ENCODE results near the gene KCNJ15.

The KCNJ15 gene

DNA sequence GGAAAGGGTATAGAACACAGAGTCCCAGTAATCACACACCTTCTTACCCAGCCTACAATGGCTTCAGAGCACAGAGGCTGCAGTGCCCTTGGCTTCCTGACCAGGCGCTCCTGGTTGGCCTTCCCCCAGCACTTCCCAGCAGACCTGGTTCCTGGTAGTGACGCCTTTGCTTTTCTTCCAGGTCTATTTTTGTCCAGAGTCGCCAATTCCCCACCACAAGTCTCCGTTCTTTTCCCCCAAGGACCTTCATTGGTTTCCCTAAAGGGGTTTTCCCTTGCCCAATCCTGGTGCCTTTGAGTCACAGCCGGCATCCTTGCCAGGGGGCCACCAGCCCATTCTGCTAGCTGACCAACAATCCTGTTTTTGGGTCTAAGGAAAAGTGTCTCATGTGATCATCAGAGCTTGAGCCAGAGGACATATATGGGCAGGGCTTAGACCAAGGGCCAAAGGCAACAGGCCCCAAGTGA is 84.8 kb downstream of the KCNJ15 start:
- Mint-ChIP-seq H3K27me3 (no peaks in the 10 kb centered on the region), H3K27ac (no peak overlapping the region), H3K36me3 (no peaks in the 10 kb centered on the region), H3K4me1 (no peaks in the 10 kb centered on the region), H3K4me3 (no peak overlapping the region), H3K9me3 (no peaks in the 10 kb centered on the region)

GRCh38 chr21:38342739-38343138 is 85.9 kb downstream of the KCNJ15 start:
- Mint-ChIP-seq H3K4me1 (no peaks in the 10 kb centered on the region), H3K4me3 (no peak overlapping the region), H3K27ac (no peak overlapping the region), H3K36me3 (no peaks in the 10 kb centered on the region), H3K27me3 (no peaks in the 10 kb centered on the region), H3K9me3 (no peaks in the 10 kb centered on the region)

- Mint-ChIP-seq H3K36me3 (no peaks in the 10 kb centered on the region), H3K4me1 (peaks cover 2% of the 10 kb centered on the region), H3K27ac (no peak overlapping the region), H3K4me3 (no peak overlapping the region), H3K27me3 (no peaks in the 10 kb centered on the region), H3K9me3 (no peaks in the 10 kb centered on the region)
Observed at GRCh38 chr21:38343691-38344090, 86.9 kb downstream of the KCNJ15 start.

GRCh38 chr21:38346286-38346685 is 89.5 kb downstream of the KCNJ15 start:
- Mint-ChIP-seq H3K4me3 (no peak overlapping the region), H3K27me3 (no peaks in the 10 kb centered on the region), H3K4me1 (peaks cover 22% of the 10 kb centered on the region), H3K36me3 (no peaks in the 10 kb centered on the region), H3K9me3 (no peaks in the 10 kb centered on the region), H3K27ac (no peak overlapping the region)

- Mint-ChIP-seq H3K4me1 (peaks cover 38% of the 10 kb centered on the region), H3K4me3 (peak overlapping the region; percentile 23), H3K27me3 (no peaks in the 10 kb centered on the region), H3K9me3 (no peaks in the 10 kb centered on the region), H3K27ac (peak overlapping the region; percentile 82), H3K36me3 (no peaks in the 10 kb centered on the region)
Observed at GRCh38 chr21:38349111-38349746, 92.4 kb downstream of the KCNJ15 start.

DNA sequence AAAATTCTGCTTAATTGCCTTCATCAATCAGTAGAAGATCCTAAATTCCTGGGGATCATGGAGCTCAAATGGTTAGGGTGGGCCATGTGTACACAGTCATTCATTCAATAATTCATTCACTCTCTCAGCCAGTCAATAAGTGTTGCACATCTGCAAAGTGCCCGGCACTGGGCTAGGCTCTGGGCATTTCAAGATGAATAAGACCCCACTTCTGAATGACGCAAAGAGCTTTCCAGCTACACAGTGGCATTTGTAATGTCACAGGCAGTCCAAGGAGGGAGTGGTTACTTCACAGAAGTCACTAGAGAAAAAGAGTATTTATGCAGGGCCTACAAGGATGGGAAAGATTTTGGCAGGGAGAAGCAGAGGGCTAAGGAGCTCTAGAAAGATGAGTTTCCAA is 93.2 kb downstream of the KCNJ15 start:
- Mint-ChIP-seq H3K36me3 (no peaks in the 10 kb centered on the region), H3K27me3 (no peaks in the 10 kb centered on the region), H3K4me1 (peaks cover 38% of the 10 kb centered on the region), H3K4me3 (no peak overlapping the region), H3K9me3 (no peaks in the 10 kb centered on the region), H3K27ac (no peak overlapping the region)

DNA sequence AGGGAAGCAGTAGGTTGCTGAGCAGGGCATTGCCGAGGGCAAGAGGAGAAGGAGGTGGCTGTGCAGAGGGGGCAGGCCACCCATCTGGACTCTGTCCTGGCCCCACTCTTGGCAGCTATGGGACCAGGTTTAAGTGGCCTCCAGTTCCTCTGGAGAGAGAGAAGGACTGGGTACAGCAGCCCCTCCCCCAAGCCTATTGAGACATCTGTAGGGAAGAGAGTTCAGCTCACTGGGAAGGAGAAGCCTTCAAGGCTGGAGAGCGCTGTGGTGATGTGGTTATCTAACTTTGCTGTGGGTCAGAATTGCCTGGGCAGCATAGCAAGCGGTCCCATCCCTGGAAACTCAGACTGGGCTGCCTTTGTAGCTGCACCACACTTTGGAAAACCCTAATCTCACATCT is 93.9 kb downstream of the KCNJ15 start:
- H3K9me3 Mint-ChIP-seq = no peaks in the 10 kb centered on the region
- no peaks in the 10 kb centered on the region for H3K27me3 Mint-ChIP-seq
- H3K4me1 Mint-ChIP-seq = peaks cover 38% of the 10 kb centered on the region
- peak overlapping the region; percentile 47 for H3K27ac Mint-ChIP-seq
- no peaks in the 10 kb centered on the region for H3K36me3 Mint-ChIP-seq
- H3K4me3 Mint-ChIP-seq = no peak overlapping the region

- H3K4me3 Mint-ChIP-seq = peak overlapping the region; percentile 21
- H3K36me3 Mint-ChIP-seq = no peaks in the 10 kb centered on the region
- H3K27me3 Mint-ChIP-seq = no peaks in the 10 kb centered on the region
- H3K27ac Mint-ChIP-seq = peak overlapping the region; percentile 18
- peaks cover 38% of the 10 kb centered on the region for H3K4me1 Mint-ChIP-seq
- H3K9me3 Mint-ChIP-seq = no peaks in the 10 kb centered on the region
Observed at GRCh38 chr21:38351176-38351959, 94.6 kb downstream of the KCNJ15 start.

DNA sequence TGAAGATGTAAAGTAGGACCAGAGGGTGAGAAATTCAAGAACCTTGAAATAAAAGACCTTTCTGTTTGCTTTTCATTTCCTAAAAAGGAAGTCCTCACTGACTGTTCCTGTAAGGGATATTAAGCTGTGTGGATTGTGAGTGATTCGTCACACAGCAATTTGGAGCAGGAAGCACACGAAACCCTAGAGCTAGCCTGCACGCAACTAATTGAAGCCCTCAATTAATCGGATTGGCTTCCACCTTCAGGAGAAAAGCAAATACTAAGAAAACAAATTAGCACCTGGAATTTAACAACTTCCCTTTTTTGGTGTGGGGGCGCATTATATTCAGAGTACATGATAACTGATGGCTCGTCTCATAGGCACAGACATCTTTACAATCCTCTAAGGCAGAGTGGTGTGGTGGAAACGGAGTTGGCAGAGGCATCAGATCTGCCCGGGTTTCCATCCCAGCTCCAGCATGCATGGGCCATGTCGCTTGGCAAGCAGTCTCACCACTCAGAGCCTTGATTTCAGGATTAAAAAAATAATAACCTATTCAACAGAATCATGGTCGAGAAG is 95.2 kb downstream of the KCNJ15 start:
- H3K9me3 Mint-ChIP-seq = no peaks in the 10 kb centered on the region
- H3K4me1 Mint-ChIP-seq = peaks cover 38% of the 10 kb centered on the region
- H3K27ac Mint-ChIP-seq = no peak overlapping the region
- H3K27me3 Mint-ChIP-seq = no peaks in the 10 kb centered on the region
- no peaks in the 10 kb centered on the region for H3K36me3 Mint-ChIP-seq
- peak overlapping the region; percentile 26 for H3K4me3 Mint-ChIP-seq

- Mint-ChIP-seq H3K36me3 (no peaks in the 10 kb centered on the region), H3K4me1 (peaks cover 38% of the 10 kb centered on the region), H3K4me3 (no peak overlapping the region), H3K27me3 (no peaks in the 10 kb centered on the region), H3K9me3 (no peaks in the 10 kb centered on the region), H3K27ac (no peak overlapping the region)
Observed at GRCh38 chr21:38352536-38353219, 95.9 kb downstream of the KCNJ15 start.

DNA sequence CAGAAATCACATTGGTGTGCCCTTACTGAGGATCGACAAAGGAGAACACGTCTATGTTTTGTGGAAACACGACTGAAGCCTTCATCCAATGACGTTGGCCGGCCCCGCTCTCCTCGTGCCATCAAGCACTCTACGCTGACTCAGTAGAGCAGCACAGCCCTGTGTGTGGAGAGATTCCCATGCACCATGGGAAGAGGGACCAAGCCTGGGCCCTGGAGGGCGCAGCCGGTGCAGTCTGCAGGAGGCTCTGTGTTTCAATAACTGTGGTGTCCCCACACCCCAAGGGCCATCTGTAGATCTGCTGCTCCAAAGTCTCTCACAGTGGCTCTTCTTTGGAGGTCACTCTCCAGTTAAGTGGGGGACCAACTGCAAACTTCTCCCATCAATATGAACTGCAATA is 97.4 kb downstream of the KCNJ15 start:
- Mint-ChIP-seq H3K4me3 (no peak overlapping the region), H3K27ac (no peak overlapping the region), H3K9me3 (no peaks in the 10 kb centered on the region), H3K36me3 (no peaks in the 10 kb centered on the region), H3K4me1 (peaks cover 31% of the 10 kb centered on the region), H3K27me3 (no peaks in the 10 kb centered on the region)

GRCh38 chr21:38354746-38355145 is 98.0 kb downstream of the KCNJ15 start:
- H3K4me1 Mint-ChIP-seq = peaks cover 26% of the 10 kb centered on the region
- no peaks in the 10 kb centered on the region for H3K36me3 Mint-ChIP-seq

DNA sequence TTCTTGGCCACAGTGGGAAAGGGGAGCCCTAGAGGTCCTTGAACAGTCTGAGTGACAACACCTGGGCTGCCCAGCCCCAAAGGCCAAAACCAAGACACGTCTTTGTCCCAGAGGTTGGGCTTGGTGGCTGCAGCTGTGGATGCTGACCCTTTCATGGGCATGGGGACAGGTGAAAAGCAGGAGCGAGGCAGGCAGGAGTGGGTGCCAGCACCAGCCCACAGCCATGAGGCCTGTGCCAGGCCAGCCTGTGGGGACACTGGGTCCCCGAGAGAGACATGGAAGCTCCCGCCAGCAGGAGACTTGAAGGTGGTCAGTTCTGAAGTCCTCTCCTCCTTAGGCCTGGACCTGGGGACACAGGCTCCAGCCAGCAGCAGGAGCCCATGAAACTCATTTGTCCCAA is 98.6 kb downstream of the KCNJ15 start:
- Mint-ChIP-seq H3K36me3 (no peaks in the 10 kb centered on the region), H3K27ac (no peak overlapping the region), H3K9me3 (no peaks in the 10 kb centered on the region), H3K4me3 (no peak overlapping the region), H3K27me3 (peaks cover 3% of the 10 kb centered on the region), H3K4me1 (peaks cover 20% of the 10 kb centered on the region)

More at GRCh38 chr21:38354746-38355145, 98.0 kb downstream of the KCNJ15 start:
- no peaks in the 10 kb centered on the region for H3K9me3 Mint-ChIP-seq
- no peaks in the 10 kb centered on the region for H3K27me3 Mint-ChIP-seq
- H3K27ac Mint-ChIP-seq = no peak overlapping the region
- H3K4me3 Mint-ChIP-seq = no peak overlapping the region

DNA sequence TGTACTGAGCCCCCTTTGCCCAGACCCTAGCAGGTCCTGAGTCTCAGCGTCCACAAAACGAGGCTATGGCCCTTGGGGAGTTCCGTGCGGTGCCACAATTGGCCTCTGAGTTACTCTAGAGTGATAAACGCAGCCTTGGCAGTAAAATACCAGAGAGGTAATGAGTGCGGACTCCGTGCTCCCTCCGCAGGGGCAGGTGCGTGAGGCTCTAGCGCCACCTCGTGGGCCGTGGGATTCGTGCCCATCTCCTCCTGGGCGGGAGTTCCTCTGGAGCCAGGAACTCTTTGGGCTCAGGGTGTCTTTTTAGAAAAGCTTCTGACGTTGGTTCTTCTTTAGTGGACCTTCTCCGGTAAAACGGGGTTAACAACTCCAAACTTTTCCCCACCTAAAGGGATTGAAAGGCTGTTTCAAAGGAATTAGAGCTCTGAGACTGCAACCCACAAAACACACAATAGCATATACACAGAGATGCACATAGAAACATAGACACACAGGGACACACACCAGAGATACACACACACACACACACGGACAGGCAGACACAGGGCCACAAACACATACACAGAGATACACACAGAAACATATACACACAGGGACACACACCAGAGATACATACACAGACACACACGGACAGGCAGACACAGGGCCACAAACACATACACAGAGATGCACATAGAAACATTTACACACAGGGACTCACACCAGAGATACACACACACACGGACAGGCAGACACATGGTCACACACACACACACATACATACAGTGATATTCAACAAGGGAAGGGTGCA is 99.4 kb downstream of the KCNJ15 start:
- no peaks in the 10 kb centered on the region for H3K9me3 Mint-ChIP-seq
- no peak overlapping the region for H3K4me3 Mint-ChIP-seq
- no peak overlapping the region for H3K27ac Mint-ChIP-seq
- peaks cover 3% of the 10 kb centered on the region for H3K27me3 Mint-ChIP-seq
- peaks cover 18% of the 10 kb centered on the region for H3K4me1 Mint-ChIP-seq
- no peaks in the 10 kb centered on the region for H3K36me3 Mint-ChIP-seq
